H9 (cell line): ENCODE data around the gene C17orf107. TPM values are rescaled to one million over a fixed set of nuclear protein-coding genes. Genes with fewer than 3 reads are reported as not detected.

Source experiments
- DNase-seq: peaks from one replicate; pipeline ENCODE4 v3.0.0-alpha.2; 2017
- H2AFZ ChIP-seq: one replicate; pipeline ENCODE4 v1.6.1; 2013; ENCODE audit warnings: mild to moderate bottlenecking, low read length, control low read depth, moderate library complexity
- H2AK5ac ChIP-seq: 2 replicates; pipeline ENCODE4 v1.6.1; 2013; ENCODE audit warnings: low read length, control low read depth, mixed read lengths; ENCODE audit not compliant: insufficient read length
- H2BK120ac ChIP-seq: one replicate; pipeline ENCODE4 v1.6.1; 2013; ENCODE audit warnings: low read depth, mild to moderate bottlenecking, low read length, control low read depth, inconsistent platforms; ENCODE audit not compliant: poor library complexity, severe bottlenecking
- H2BK12ac ChIP-seq: 2 replicates; pipeline ENCODE4 v1.6.1; 2013; ENCODE audit warnings: low read length, control low read depth, mixed read lengths, low read depth; ENCODE audit not compliant: insufficient read length
- H2BK15ac ChIP-seq: 2 replicates; pipeline ENCODE4 v1.6.1; 2013; ENCODE audit warnings: low read depth, low read length, control low read depth
- H2BK20ac ChIP-seq: one replicate; pipeline ENCODE4 v1.6.1; 2013; ENCODE audit warnings: low read depth, mild to moderate bottlenecking, low read length, control low read depth, inconsistent platforms; ENCODE audit not compliant: poor library complexity, severe bottlenecking
- H2BK5ac ChIP-seq: 2 replicates; pipeline ENCODE4 v1.6.1; 2013; ENCODE audit warnings: low read length, control low read depth, mixed read lengths; ENCODE audit not compliant: insufficient read length
- H3K14ac ChIP-seq: 2 replicates; pipeline ENCODE4 v1.6.1; 2013; ENCODE audit warnings: low read length, control low read depth; ENCODE audit not compliant: insufficient read depth
- H3K18ac ChIP-seq: 2 replicates; pipeline ENCODE4 v1.6.1; 2013; ENCODE audit warnings: low read depth, mild to moderate bottlenecking, mixed read lengths, low read length, control low read depth; ENCODE audit not compliant: insufficient read length
- H3K23ac ChIP-seq: 2 replicates; pipeline ENCODE4 v1.6.1; 2013; ENCODE audit warnings: low read length, control low read depth, mixed read lengths, low read depth; ENCODE audit not compliant: insufficient read length
- H3K23me2 ChIP-seq: 2 replicates; pipeline ENCODE4 v1.6.1; 2013; ENCODE audit warnings: low read depth, mild to moderate bottlenecking, mixed read lengths, low read length, control low read depth; ENCODE audit not compliant: insufficient read length, poor library complexity, severe bottlenecking
- H3K27ac ChIP-seq: 2 replicates; pipeline ENCODE4 v1.5.1; 2013; ENCODE audit warnings: low read length, control low read depth, mixed read lengths, low read depth; ENCODE audit not compliant: insufficient read length
- H3K27me3 ChIP-seq: 2 replicates; pipeline ENCODE4 v1.6.1; 2013; ENCODE audit warnings: low read length, control low read depth, inconsistent platforms; ENCODE audit not compliant: insufficient read depth
- H3K4ac ChIP-seq: 2 replicates; pipeline ENCODE4 v1.6.1; 2013; ENCODE audit warnings: low read depth, mild to moderate bottlenecking, control low read depth, inconsistent platforms, low read length, moderate library complexity
- H3K4me1 ChIP-seq: 2 replicates; pipeline ENCODE4 v1.6.1; 2013; ENCODE audit warnings: low read length, control low read depth, inconsistent platforms; ENCODE audit not compliant: insufficient read depth
- H3K4me2 ChIP-seq: 2 replicates; pipeline ENCODE4 v1.6.1; 2013; ENCODE audit warnings: low read length, control low read depth, mixed read lengths; ENCODE audit not compliant: insufficient read length, insufficient read depth
- H3K56ac ChIP-seq: 2 replicates; pipeline ENCODE4 v1.6.1; 2013; ENCODE audit warnings: low read depth, mild to moderate bottlenecking, mixed read lengths, low read length, control low read depth; ENCODE audit not compliant: insufficient read length
- H3K79me1 ChIP-seq: 2 replicates; pipeline ENCODE4 v1.6.1; 2013; ENCODE audit warnings: low read depth, mild to moderate bottlenecking, moderate library complexity, low read length, control low read depth, inconsistent platforms; ENCODE audit not compliant: insufficient read depth, poor library complexity, severe bottlenecking
- H3K79me2 ChIP-seq: 2 replicates; pipeline ENCODE4 v1.6.1; 2013; ENCODE audit warnings: low read length, control low read depth, inconsistent platforms; ENCODE audit not compliant: insufficient read depth
- H3K9ac ChIP-seq: 2 replicates; pipeline ENCODE4 v1.6.1; 2013; ENCODE audit warnings: low read length, control low read depth, mixed read lengths; ENCODE audit not compliant: insufficient read length; ENCODE audit errors: extremely low read depth
- H3K9me3 ChIP-seq: one replicate; pipeline ENCODE4 v1.6.1; 2013; ENCODE audit warnings: low read depth, low read length, inconsistent platforms; ENCODE audit not compliant: control insufficient read depth
- H3T11ph ChIP-seq: one replicate; pipeline ENCODE4 v1.6.1; 2013; ENCODE audit warnings: mild to moderate bottlenecking, low read length, control low read depth, inconsistent platforms
- H4K20me1 ChIP-seq: one replicate; pipeline ENCODE4 v1.6.1; 2013; ENCODE audit not compliant: control insufficient read depth, insufficient read length, insufficient read depth
- H4K5ac ChIP-seq: 2 replicates; pipeline ENCODE4 v1.6.1; 2013; ENCODE audit warnings: low read depth, mild to moderate bottlenecking, mixed read lengths, low read length, control low read depth; ENCODE audit not compliant: insufficient read length
- H4K8ac ChIP-seq: replicated peaks from 2 replicates; pipeline ENCODE4 v1.6.1; 2013; ENCODE audit warnings: low read length, control low read depth, mixed read lengths, low read depth; ENCODE audit not compliant: insufficient read length
- H4K91ac ChIP-seq: 2 replicates; pipeline ENCODE4 v1.6.1; 2013; ENCODE audit warnings: low read depth, mild to moderate bottlenecking, moderate library complexity, mixed read lengths, low read length, control low read depth; ENCODE audit not compliant: insufficient read length
- H3K27ac Mint-ChIP-seq, 3 experiments: 2 replicates in 2 of 3; 3 replicates in 1 of 3; pipeline ENCODE4 v1.8.0; 2020 to 2021; ENCODE audit warnings: mixed read lengths in 3 of 3, mild to moderate bottlenecking in 1 of 3, moderate library complexity in 1 of 3
- H3K27me3 Mint-ChIP-seq: 2 replicates; pipeline ENCODE4 v1.8.0; 2021; ENCODE audit warnings: low read depth, mild to moderate bottlenecking, moderate library complexity, mixed read lengths
- H3K36me3 Mint-ChIP-seq, 3 experiments: 2 replicates in 2 of 3; 3 replicates in 1 of 3; pipeline ENCODE4 v1.8.0; 2020 to 2021; ENCODE audit warnings: low read depth in 3 of 3, mixed read lengths in 3 of 3; ENCODE audit not compliant: insufficient read depth in 1 of 3
- H3K4me1 Mint-ChIP-seq, 2 experiments: 2 replicates each; pipeline ENCODE4 v1.8.0; 2020; ENCODE audit warnings: mixed read lengths in 2 of 2
- H3K4me3 Mint-ChIP-seq, 2 experiments: 2 replicates in 1 of 2; 3 replicates in 1 of 2; pipeline ENCODE4 v1.8.0; 2020 to 2021; ENCODE audit warnings: mild to moderate bottlenecking in 2 of 2, mixed read lengths in 2 of 2, moderate library complexity in 1 of 2
- H3K9me3 Mint-ChIP-seq, 2 experiments: 2 replicates in 1 of 2; 3 replicates in 1 of 2; pipeline ENCODE4 v1.8.0; 2020; ENCODE audit warnings: mild to moderate bottlenecking in 2 of 2, mixed read lengths in 2 of 2, moderate library complexity in 1 of 2
- CTCF ChIP-seq: fragments of 200-600 bp; sonication (generic); conservative IDR thresholded peaks from 3 replicates; pipeline ENCODE4 v1.8.0; 2021; ENCODE audit warnings: antibody characterized with exemption, mild to moderate bottlenecking
- WGBS: extraction: QIAGEN DNeasy Blood & Tissue Kit; methylation state at CpG from one replicate; pipeline ENCODE4 v1.1.7; 2013; ENCODE audit warnings: missing lambda C conversion rate, low lambda C conversion rate, mixed read lengths; ENCODE audit not compliant: insufficient read length; ENCODE audit errors: extremely low coverage; 5-methylcytosine and 5-hydroxymethylcytosine counted together
- total RNA-seq: library from RNA; stranded (reverse); gene quantifications from 2 replicates; pipeline ENCODE4 v1.2.1, GENCODE V29; 2021

C17orf107 gene
- total RNA-seq, 1 experiment from 2014 or later, result 4.4 TPM

GRCh38 chr17:4940555-4941318 lies 41.4 kb downstream of the C17orf107 start:
- Histone ChIP-seq H3K4ac (no peak overlapping the region), H2BK12ac (no peak overlapping the region), H3K18ac (no peak overlapping the region), H3K27me3 (no peaks in the 10 kb centered on the region), H3K4me1 (no peaks in the 10 kb centered on the region), H4K5ac (no peak overlapping the region), H2BK5ac (no peak overlapping the region), H4K8ac (no peak overlapping the region), H3K79me2 (peaks cover 6% of the 10 kb centered on the region; the same call in 1 of the 2 replicates), H3K23ac (no peak overlapping the region), H3K27ac (peak overlapping the region; percentile 81), H2AFZ (no peak overlapping the region), H3K14ac (peak overlapping the region; percentile 90), H3K56ac (no peak overlapping the region), H4K20me1 (peaks cover 7% of the 10 kb centered on the region), H2BK120ac (no peak overlapping the region), H3T11ph (no peak overlapping the region), H4K91ac (no peak overlapping the region), H3K23me2 (peaks cover 17% of the 10 kb centered on the region), H3K9me3 (no peaks in the 10 kb centered on the region), H3K9ac (peak overlapping the region; percentile 96), H3K79me1 (peaks cover 5% of the 10 kb centered on the region), H2AK5ac (no peak overlapping the region), H3K4me2 (peak overlapping the region; percentile 80), H2BK20ac (no peak overlapping the region), H2BK15ac (no peak overlapping the region)
- peaks cover 28 to 34% of the 10 kb centered on the region in 2 experiments for H3K4me1 Mint-ChIP-seq
- H3K36me3 Mint-ChIP-seq, result peaks cover 37 to 83% (median 65%) of the 10 kb centered on the region in 3 experiments
- no CpG with 5 or more reads among the region's 29 CpGs for WGBS
- H3K27me3 Mint-ChIP-seq, result peaks cover 6% of the 10 kb centered on the region
- H3K27ac Mint-ChIP-seq, result peak overlapping the region; percentile 100
- H3K9me3 Mint-ChIP-seq, result no peaks in the 10 kb centered on the region; a peak in 2 of 5 replicates
- H3K4me3 Mint-ChIP-seq, result peak overlapping the region; percentile 95 to 98
- TF ChIP-seq CTCF, result no peak
- no peak for DNase-seq
